ENCODE measurements around the gene INSYN2B.

GRCh38 chr5:169832845-169833244, 147.4 kb downstream of the INSYN2B start:
- TF ChIP-seq CTCF (IDR thresholded peaks at IDR 0.05; ENCODE audit: borderline replicate concordance, extremely low read depth, low read length, poor library complexity, severe bottlenecking) (no peak), EZH2 (IDR thresholded peaks at IDR 0.05; ENCODE audit: borderline replicate concordance, low read depth, low read length, severe bottlenecking) (no peak)

All from DND-41 (cell line).